Midbrain (tissue), 1 donor: ENCODE measurements around the gene PARPBP.
A peak's percentile ranks its signal among the peaks of the same experiment; 100 is the strongest.
"Not testable (repeated sequence)": the region's sequence is repeated elsewhere in the genome, so short reads cannot be mapped to it uniquely, and the experiment has no call there.

Source experiments
- DNase-seq: peaks from one replicate; lab custom pipeline; 2025; lab: John Stamatoyannopoulos, UW

Gene PARPBP

DNA sequence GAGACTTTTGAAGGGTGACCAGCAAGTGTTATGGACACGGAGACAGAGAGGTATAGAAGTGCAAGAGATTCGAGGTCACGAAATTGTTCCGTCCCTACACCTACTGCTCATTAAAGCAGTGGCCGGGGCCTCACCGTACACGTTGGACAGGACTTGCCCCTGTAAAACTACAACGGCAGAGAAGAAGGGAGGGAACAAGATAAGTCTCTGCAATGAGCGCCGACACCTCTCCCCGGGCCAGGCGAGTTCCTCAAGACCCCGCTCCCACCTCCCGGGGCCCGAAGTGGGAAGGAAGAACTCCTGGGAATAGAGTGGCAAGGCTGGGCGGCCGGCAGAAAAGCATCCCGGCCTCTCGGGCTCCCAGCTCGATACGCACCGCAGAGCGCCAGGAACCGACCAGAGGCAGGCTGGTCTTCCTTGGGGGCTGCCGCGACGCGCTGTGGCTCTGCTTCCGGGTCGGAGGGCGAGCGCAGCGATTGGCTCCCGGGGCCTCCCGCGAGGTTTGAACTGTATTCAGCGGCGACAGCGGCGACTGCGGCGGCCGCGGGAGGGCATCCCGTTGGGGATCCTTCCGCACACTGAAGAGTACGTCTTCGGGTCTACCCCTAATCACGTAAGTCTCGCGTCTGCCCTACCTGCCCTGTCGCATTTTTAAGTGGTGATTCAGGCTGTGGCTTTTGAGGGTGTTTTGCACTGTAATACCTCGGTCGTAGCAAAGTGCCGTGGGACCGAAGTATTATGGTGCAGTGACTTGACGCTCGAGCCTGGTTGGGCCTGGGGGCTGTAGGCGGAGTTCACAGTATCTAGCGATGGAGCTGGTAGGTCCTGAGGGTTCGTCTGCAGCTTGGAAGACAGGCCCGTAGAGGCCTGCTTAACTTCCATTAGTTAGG, at the start of gene PARPBP, which contains the start of gene NUP37:
TSS of gene PARPBP (plus strand) at position 510 of the 890 bp plus-strand sequence. CDS start 3,706 bp downstream, outside the sequence.
TSS of gene NUP37 (minus strand) at position 441 of the 890 bp plus-strand sequence. CDS start 1,596 bp downstream, outside the sequence.
- DNase-seq: peak; percentile 92

DNA sequence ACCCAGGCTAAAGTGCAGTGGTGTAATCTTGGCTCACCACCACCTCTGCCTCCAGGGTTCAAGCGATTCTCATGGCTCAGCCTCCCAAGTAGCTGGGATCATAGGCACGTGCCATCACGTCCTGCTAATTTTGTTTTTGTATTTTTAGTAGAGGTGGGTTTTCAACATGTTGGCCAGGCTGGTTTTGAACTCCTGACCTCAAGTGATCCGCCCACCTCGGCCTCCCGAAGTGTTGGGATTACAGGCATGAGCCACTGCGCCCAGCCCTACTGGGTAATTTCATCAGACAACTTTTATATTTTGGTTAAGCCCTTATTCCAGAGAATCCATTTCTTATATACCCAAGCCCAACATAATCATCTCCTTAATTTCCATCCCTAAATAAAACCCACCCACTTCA, 47.9 kb upstream of the PARPBP start:
- not testable (repeated sequence) for DNase-seq

- DNase-seq: no peak
Observed at GRCh38 chr12:102080842-102081241, 39.1 kb upstream of the PARPBP start.

DNA sequence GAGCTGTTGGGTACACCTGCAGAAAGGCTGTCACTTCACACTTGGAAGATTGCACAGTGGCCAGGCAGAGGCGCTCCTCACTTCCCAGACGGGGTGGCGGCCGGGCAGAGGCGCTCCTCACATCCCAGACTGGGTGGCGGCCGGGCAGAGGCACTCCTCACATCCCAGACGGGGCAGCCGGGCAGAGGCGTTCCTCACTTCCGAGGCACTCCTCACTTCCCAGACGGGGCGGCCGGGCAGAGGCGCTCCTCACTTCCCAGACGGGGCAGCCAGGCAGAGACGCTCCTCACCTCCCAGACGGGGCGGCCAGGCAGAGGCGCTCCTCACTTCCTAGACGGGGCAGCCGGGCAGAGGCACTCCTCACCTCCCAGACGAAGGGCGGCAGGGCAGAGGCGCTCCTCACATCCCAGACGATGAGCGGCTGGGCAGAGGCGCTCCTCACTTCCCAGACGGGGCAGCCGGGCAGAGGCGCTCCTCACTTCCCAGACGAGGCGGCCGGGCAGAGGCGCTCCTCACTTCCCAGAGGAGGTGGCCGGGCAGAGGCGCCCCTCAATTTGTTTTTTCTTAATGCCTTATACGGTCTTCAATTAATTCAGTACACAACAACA, 30.7 kb upstream of the PARPBP start:
- DNase-seq: not testable (repeated sequence)

GRCh38 chr12:102093319-102093718, 26.7 kb upstream of the PARPBP start:
- no peak for DNase-seq

- DNase-seq: peak; percentile 5
Observed at GRCh38 chr12:102095677-102096263, 24.2 kb upstream of the PARPBP start.

- DNase-seq: no peak
Observed at GRCh38 chr12:102096855-102097254, 23.1 kb upstream of the PARPBP start.

- DNase-seq: no peak
Observed at GRCh38 chr12:102106905-102107304, 13.1 kb upstream of the PARPBP start.

DNA sequence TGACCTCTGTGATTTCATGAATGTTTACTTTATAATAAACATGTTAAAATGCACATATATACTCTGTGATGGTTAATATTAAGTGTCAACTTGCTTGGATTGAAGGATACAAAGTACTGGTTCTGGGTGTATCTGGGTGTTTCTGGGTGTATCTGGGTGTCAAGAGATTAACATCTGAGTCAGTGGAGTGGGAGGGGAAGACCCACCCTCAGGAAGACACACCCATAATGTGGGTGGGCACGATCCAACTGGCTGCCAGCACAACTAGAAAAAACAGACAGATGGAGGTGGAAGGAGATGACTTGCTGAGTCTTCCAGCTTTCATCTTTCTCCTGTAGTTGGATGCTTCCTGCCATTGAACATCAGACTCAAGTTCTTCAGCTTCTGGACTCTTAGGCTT, 12.0 kb upstream of the PARPBP start:
- DNase-seq: no peak

DNA sequence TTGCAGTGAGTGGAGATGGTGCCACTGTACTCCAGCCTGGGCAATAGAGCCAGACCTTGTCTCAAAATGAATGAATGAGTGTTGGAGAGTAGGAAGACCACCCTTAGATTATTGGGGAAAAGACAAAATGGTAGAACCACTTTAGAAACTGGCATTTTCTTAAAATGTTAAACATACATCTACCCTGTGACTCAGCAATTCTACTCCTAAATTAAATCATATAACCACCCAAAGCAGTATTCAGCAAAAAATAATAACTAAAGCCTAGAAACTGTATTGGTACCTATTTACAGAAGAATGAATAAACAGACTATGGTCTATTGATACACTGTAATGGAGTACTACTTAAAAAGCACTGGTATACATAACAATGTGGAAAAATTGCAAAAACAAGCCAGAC, 9.2 kb upstream of the PARPBP start:
- no peak for DNase-seq

- DNase-seq: no peak
Observed at GRCh38 chr12:102114212-102114611, 5.8 kb upstream of the PARPBP start.

- no peak for DNase-seq
Observed at GRCh38 chr12:102116392-102116791, 3.6 kb upstream of the PARPBP start.

GRCh38 chr12:102118874-102119273, 1.1 kb upstream of the PARPBP start:
- DNase-seq: no peak

GRCh38 chr12:102120564-102120873, 536 bp downstream of the PARPBP start:
- DNase-seq: no peak

GRCh38 chr12:102120886-102121285, 903 bp downstream of the PARPBP start:
- DNase-seq: no peak

DNA sequence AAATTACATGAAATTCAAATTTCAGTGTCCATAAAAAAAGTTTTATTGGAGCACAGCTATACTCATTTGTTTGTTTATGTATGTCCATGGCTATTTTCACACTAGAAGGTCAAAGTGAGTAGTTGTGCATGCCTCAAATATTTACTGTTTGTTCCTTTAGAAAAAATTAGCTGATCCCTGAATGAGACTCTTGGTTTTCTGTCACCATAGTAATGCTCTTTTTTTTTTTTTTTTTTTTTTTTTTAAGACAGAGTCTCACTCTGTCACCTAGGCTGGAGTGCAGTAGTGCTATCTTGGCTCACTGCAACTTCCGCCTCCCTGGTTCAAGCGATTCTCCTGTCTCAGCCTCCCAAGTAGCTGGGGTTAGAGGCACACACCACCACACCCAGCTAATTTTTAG, 1.3 kb downstream of the PARPBP start:
- not testable (repeated sequence) for DNase-seq

- not testable (repeated sequence) for DNase-seq
Observed at GRCh38 chr12:102130720-102131119, 10.7 kb downstream of the PARPBP start.

DNA sequence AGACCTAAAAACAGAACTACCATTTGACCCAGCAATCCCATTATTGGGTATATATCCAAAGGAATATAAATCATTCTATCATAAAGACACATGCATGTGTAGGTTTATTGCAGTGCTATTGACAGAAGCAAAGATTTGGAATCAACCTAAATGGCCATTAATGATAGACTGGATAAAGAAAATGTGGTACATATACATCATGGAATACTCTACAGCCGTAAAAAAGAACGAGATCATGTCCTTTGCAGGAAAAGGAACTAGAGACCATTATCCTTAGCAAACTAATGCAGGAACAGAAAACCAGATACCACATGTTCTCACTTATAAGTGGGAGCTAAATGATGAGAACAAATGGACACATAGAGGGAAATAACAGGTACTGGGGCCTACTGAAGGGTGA, 11.5 kb downstream of the PARPBP start:
- DNase-seq: not testable (repeated sequence)

- not testable (repeated sequence) for DNase-seq
Observed at GRCh38 chr12:102137619-102138018, 17.6 kb downstream of the PARPBP start.

- not testable (repeated sequence) for DNase-seq
Observed at GRCh38 chr12:102142866-102143373, 22.9 kb downstream of the PARPBP start.

- DNase-seq: no peak
Observed at GRCh38 chr12:102144221-102144620, 24.2 kb downstream of the PARPBP start.

- DNase-seq: not testable (repeated sequence)
Observed at GRCh38 chr12:102147062-102147587, 27.1 kb downstream of the PARPBP start.
